Endothelial cell (in vitro differentiated cells): Measurements from ENCODE around the gene GSE1. TPM values are rescaled to one million over a fixed set of nuclear protein-coding genes. Genes with fewer than 3 reads are reported as not detected.

Experiments used
- DNase-seq: peaks from one replicate; pipeline ENCODE4 v3.0.0; 2021; ENCODE audit warnings: low spot score
- H3K27ac Mint-ChIP-seq: one replicate; pipeline ENCODE4 v1.8.0; 2021; ENCODE audit warnings: mixed read lengths, inconsistent platforms; ENCODE audit not compliant: unreplicated experiment
- H3K27me3 Mint-ChIP-seq: one replicate; pipeline ENCODE4 v1.8.0; 2021; ENCODE audit warnings: mild to moderate bottlenecking, moderate library complexity, mixed read lengths, inconsistent platforms; ENCODE audit not compliant: unreplicated experiment
- H3K36me3 Mint-ChIP-seq: one replicate; pipeline ENCODE4 v1.8.0; 2021; ENCODE audit warnings: mild to moderate bottlenecking, low read depth, mixed read lengths, inconsistent platforms; ENCODE audit not compliant: unreplicated experiment
- H3K4me1 Mint-ChIP-seq: one replicate; pipeline ENCODE4 v1.8.0; 2021; ENCODE audit warnings: mild to moderate bottlenecking, mixed read lengths, inconsistent platforms; ENCODE audit not compliant: unreplicated experiment
- H3K4me3 Mint-ChIP-seq: one replicate; pipeline ENCODE4 v1.8.0; 2021; ENCODE audit warnings: mild to moderate bottlenecking, mixed read lengths, inconsistent platforms; ENCODE audit not compliant: unreplicated experiment
- H3K9me3 Mint-ChIP-seq: one replicate; pipeline ENCODE4 v1.8.0; 2021; ENCODE audit warnings: mixed read lengths, inconsistent platforms; ENCODE audit not compliant: unreplicated experiment
- CTCF ChIP-seq: fragments of 200-600 bp; sonication (generic); IDR thresholded peaks from one replicate; pipeline ENCODE4 v1.5.0; 2021; ENCODE audit warnings: antibody characterized with exemption; ENCODE audit not compliant: unreplicated experiment
- total RNA-seq: library from RNA; stranded (reverse); fragmentation: NEBNext Ultra II Directional; extraction: Animal tissue kit (Norgen Biotek cat#: 25700); gene quantifications from one replicate; pipeline ENCODE4 v1.2.1, GENCODE V29; 2021; ENCODE audit not compliant: unreplicated experiment

The GSE1 gene
- total RNA-seq, 1 donor from 2014 or later, result 23.9 TPM

GRCh38 chr16:85668676-85669424 lies 55.7 kb downstream of the GSE1 start:
- Mint-ChIP-seq H3K9me3 (no peaks in the 10 kb centered on the region), H3K27ac (no peak overlapping the region), H3K4me3 (no peak overlapping the region), H3K4me1 (no peaks in the 10 kb centered on the region), H3K27me3 (peaks cover under 1% of the 10 kb centered on the region), H3K36me3 (peaks cover 14% of the 10 kb centered on the region)
- TF ChIP-seq CTCF, result no peak
- DNase-seq, result no peak

- no peak for TF ChIP-seq CTCF
- no peak for DNase-seq
- Mint-ChIP-seq H3K27ac (no peak overlapping the region), H3K4me1 (no peaks in the 10 kb centered on the region), H3K36me3 (peaks cover 5% of the 10 kb centered on the region), H3K4me3 (no peak overlapping the region), H3K9me3 (no peaks in the 10 kb centered on the region), H3K27me3 (no peaks in the 10 kb centered on the region)
These were observed 57.7 kb downstream of the GSE1 start for GRCh38 chr16:85670840-85671239.

- Mint-ChIP-seq H3K27ac (no peak overlapping the region), H3K9me3 (no peaks in the 10 kb centered on the region), H3K4me3 (no peak overlapping the region), H3K4me1 (no peaks in the 10 kb centered on the region), H3K27me3 (no peaks in the 10 kb centered on the region), H3K36me3 (peaks cover 4% of the 10 kb centered on the region)
- TF ChIP-seq CTCF, result no peak
- DNase-seq, result no peak
These were observed 60.7 kb downstream of the GSE1 start for GRCh38 chr16:85673529-85674417.

GRCh38 chr16:85674418-85674755 lies 61.3 kb downstream of the GSE1 start:
- H3K9me3 Mint-ChIP-seq, result no peaks in the 10 kb centered on the region
- H3K4me3 Mint-ChIP-seq, result no peak overlapping the region
- no peak overlapping the region for H3K27ac Mint-ChIP-seq
- H3K27me3 Mint-ChIP-seq, result no peaks in the 10 kb centered on the region
- no peak for TF ChIP-seq CTCF
- no peaks in the 10 kb centered on the region for H3K4me1 Mint-ChIP-seq
- peaks cover 4% of the 10 kb centered on the region for H3K36me3 Mint-ChIP-seq
- no peak for DNase-seq

GRCh38 chr16:85674828-85675227 lies 61.7 kb downstream of the GSE1 start:
- DNase-seq, result no peak
- peaks cover 4% of the 10 kb centered on the region for H3K36me3 Mint-ChIP-seq
- no peak overlapping the region for H3K27ac Mint-ChIP-seq
- no peaks in the 10 kb centered on the region for H3K27me3 Mint-ChIP-seq
- no peaks in the 10 kb centered on the region for H3K4me1 Mint-ChIP-seq
- no peak for TF ChIP-seq CTCF
- H3K4me3 Mint-ChIP-seq, result no peak overlapping the region
- H3K9me3 Mint-ChIP-seq, result no peaks in the 10 kb centered on the region
